H9 (cell line): ENCODE data around the gene POFUT2. TPM values are rescaled to one million over a fixed set of nuclear protein-coding genes. Genes with fewer than 3 reads are reported as not detected.

Source experiments
- DNase-seq: peaks from one replicate; pipeline ENCODE4 v3.0.0-alpha.2; 2017
- H2AFZ ChIP-seq: one replicate; pipeline ENCODE4 v1.6.1; 2013; ENCODE audit warnings: mild to moderate bottlenecking, low read length, control low read depth, moderate library complexity
- H2AK5ac ChIP-seq: 2 replicates; pipeline ENCODE4 v1.6.1; 2013; ENCODE audit warnings: low read length, control low read depth, mixed read lengths; ENCODE audit not compliant: insufficient read length
- H2BK120ac ChIP-seq: one replicate; pipeline ENCODE4 v1.6.1; 2013; ENCODE audit warnings: low read depth, mild to moderate bottlenecking, low read length, control low read depth, inconsistent platforms; ENCODE audit not compliant: poor library complexity, severe bottlenecking
- H2BK12ac ChIP-seq: 2 replicates; pipeline ENCODE4 v1.6.1; 2013; ENCODE audit warnings: low read length, control low read depth, mixed read lengths, low read depth; ENCODE audit not compliant: insufficient read length
- H2BK15ac ChIP-seq: 2 replicates; pipeline ENCODE4 v1.6.1; 2013; ENCODE audit warnings: low read depth, low read length, control low read depth
- H2BK20ac ChIP-seq: one replicate; pipeline ENCODE4 v1.6.1; 2013; ENCODE audit warnings: low read depth, mild to moderate bottlenecking, low read length, control low read depth, inconsistent platforms; ENCODE audit not compliant: poor library complexity, severe bottlenecking
- H2BK5ac ChIP-seq: 2 replicates; pipeline ENCODE4 v1.6.1; 2013; ENCODE audit warnings: low read length, control low read depth, mixed read lengths; ENCODE audit not compliant: insufficient read length
- H3K14ac ChIP-seq: 2 replicates; pipeline ENCODE4 v1.6.1; 2013; ENCODE audit warnings: low read length, control low read depth; ENCODE audit not compliant: insufficient read depth
- H3K18ac ChIP-seq: 2 replicates; pipeline ENCODE4 v1.6.1; 2013; ENCODE audit warnings: low read depth, mild to moderate bottlenecking, mixed read lengths, low read length, control low read depth; ENCODE audit not compliant: insufficient read length
- H3K23ac ChIP-seq: 2 replicates; pipeline ENCODE4 v1.6.1; 2013; ENCODE audit warnings: low read length, control low read depth, mixed read lengths, low read depth; ENCODE audit not compliant: insufficient read length
- H3K23me2 ChIP-seq: 2 replicates; pipeline ENCODE4 v1.6.1; 2013; ENCODE audit warnings: low read depth, mild to moderate bottlenecking, mixed read lengths, low read length, control low read depth; ENCODE audit not compliant: insufficient read length, poor library complexity, severe bottlenecking
- H3K27ac ChIP-seq: 2 replicates; pipeline ENCODE4 v1.5.1; 2013; ENCODE audit warnings: low read length, control low read depth, mixed read lengths, low read depth; ENCODE audit not compliant: insufficient read length
- H3K27me3 ChIP-seq: 2 replicates; pipeline ENCODE4 v1.6.1; 2013; ENCODE audit warnings: low read length, control low read depth, inconsistent platforms; ENCODE audit not compliant: insufficient read depth
- H3K4ac ChIP-seq: 2 replicates; pipeline ENCODE4 v1.6.1; 2013; ENCODE audit warnings: low read depth, mild to moderate bottlenecking, control low read depth, inconsistent platforms, low read length, moderate library complexity
- H3K4me1 ChIP-seq: 2 replicates; pipeline ENCODE4 v1.6.1; 2013; ENCODE audit warnings: low read length, control low read depth, inconsistent platforms; ENCODE audit not compliant: insufficient read depth
- H3K4me2 ChIP-seq: 2 replicates; pipeline ENCODE4 v1.6.1; 2013; ENCODE audit warnings: low read length, control low read depth, mixed read lengths; ENCODE audit not compliant: insufficient read length, insufficient read depth
- H3K56ac ChIP-seq: 2 replicates; pipeline ENCODE4 v1.6.1; 2013; ENCODE audit warnings: low read depth, mild to moderate bottlenecking, mixed read lengths, low read length, control low read depth; ENCODE audit not compliant: insufficient read length
- H3K79me1 ChIP-seq: 2 replicates; pipeline ENCODE4 v1.6.1; 2013; ENCODE audit warnings: low read depth, mild to moderate bottlenecking, moderate library complexity, low read length, control low read depth, inconsistent platforms; ENCODE audit not compliant: insufficient read depth, poor library complexity, severe bottlenecking
- H3K79me2 ChIP-seq: 2 replicates; pipeline ENCODE4 v1.6.1; 2013; ENCODE audit warnings: low read length, control low read depth, inconsistent platforms; ENCODE audit not compliant: insufficient read depth
- H3K9ac ChIP-seq: 2 replicates; pipeline ENCODE4 v1.6.1; 2013; ENCODE audit warnings: low read length, control low read depth, mixed read lengths; ENCODE audit not compliant: insufficient read length; ENCODE audit errors: extremely low read depth
- H3K9me3 ChIP-seq: one replicate; pipeline ENCODE4 v1.6.1; 2013; ENCODE audit warnings: low read depth, low read length, inconsistent platforms; ENCODE audit not compliant: control insufficient read depth
- H3T11ph ChIP-seq: one replicate; pipeline ENCODE4 v1.6.1; 2013; ENCODE audit warnings: mild to moderate bottlenecking, low read length, control low read depth, inconsistent platforms
- H4K20me1 ChIP-seq: one replicate; pipeline ENCODE4 v1.6.1; 2013; ENCODE audit not compliant: control insufficient read depth, insufficient read length, insufficient read depth
- H4K5ac ChIP-seq: 2 replicates; pipeline ENCODE4 v1.6.1; 2013; ENCODE audit warnings: low read depth, mild to moderate bottlenecking, mixed read lengths, low read length, control low read depth; ENCODE audit not compliant: insufficient read length
- H4K8ac ChIP-seq: replicated peaks from 2 replicates; pipeline ENCODE4 v1.6.1; 2013; ENCODE audit warnings: low read length, control low read depth, mixed read lengths, low read depth; ENCODE audit not compliant: insufficient read length
- H4K91ac ChIP-seq: 2 replicates; pipeline ENCODE4 v1.6.1; 2013; ENCODE audit warnings: low read depth, mild to moderate bottlenecking, moderate library complexity, mixed read lengths, low read length, control low read depth; ENCODE audit not compliant: insufficient read length
- H3K27ac Mint-ChIP-seq, 3 experiments: 2 replicates in 2 of 3; 3 replicates in 1 of 3; pipeline ENCODE4 v1.8.0; 2020 to 2021; ENCODE audit warnings: mixed read lengths in 3 of 3, mild to moderate bottlenecking in 1 of 3, moderate library complexity in 1 of 3
- H3K27me3 Mint-ChIP-seq: 2 replicates; pipeline ENCODE4 v1.8.0; 2021; ENCODE audit warnings: low read depth, mild to moderate bottlenecking, moderate library complexity, mixed read lengths
- H3K36me3 Mint-ChIP-seq, 3 experiments: 2 replicates in 2 of 3; 3 replicates in 1 of 3; pipeline ENCODE4 v1.8.0; 2020 to 2021; ENCODE audit warnings: low read depth in 3 of 3, mixed read lengths in 3 of 3; ENCODE audit not compliant: insufficient read depth in 1 of 3
- H3K4me1 Mint-ChIP-seq, 2 experiments: 2 replicates each; pipeline ENCODE4 v1.8.0; 2020; ENCODE audit warnings: mixed read lengths in 2 of 2
- H3K4me3 Mint-ChIP-seq, 2 experiments: 2 replicates in 1 of 2; 3 replicates in 1 of 2; pipeline ENCODE4 v1.8.0; 2020 to 2021; ENCODE audit warnings: mild to moderate bottlenecking in 2 of 2, mixed read lengths in 2 of 2, moderate library complexity in 1 of 2
- H3K9me3 Mint-ChIP-seq, 2 experiments: 2 replicates in 1 of 2; 3 replicates in 1 of 2; pipeline ENCODE4 v1.8.0; 2020; ENCODE audit warnings: mild to moderate bottlenecking in 2 of 2, mixed read lengths in 2 of 2, moderate library complexity in 1 of 2
- CTCF ChIP-seq: fragments of 200-600 bp; sonication (generic); conservative IDR thresholded peaks from 3 replicates; pipeline ENCODE4 v1.8.0; 2021; ENCODE audit warnings: antibody characterized with exemption, mild to moderate bottlenecking
- WGBS: extraction: QIAGEN DNeasy Blood & Tissue Kit; methylation state at CpG from one replicate; pipeline ENCODE4 v1.1.7; 2013; ENCODE audit warnings: missing lambda C conversion rate, low lambda C conversion rate, mixed read lengths; ENCODE audit not compliant: insufficient read length; ENCODE audit errors: extremely low coverage; 5-methylcytosine and 5-hydroxymethylcytosine counted together
- total RNA-seq: library from RNA; stranded (reverse); gene quantifications from 2 replicates; pipeline ENCODE4 v1.2.1, GENCODE V29; 2021

Gene POFUT2
- total RNA-seq, 1 experiment from 2014 or later = 34.8 TPM

GRCh38 chr21:45223236-45224185, 64.2 kb downstream of the POFUT2 start:
- H2AK5ac ChIP-seq = no peak overlapping the region
- peaks cover 3% of the 10 kb centered on the region; the same call in 1 of the 2 replicates for H3K4me1 ChIP-seq
- H3K9ac ChIP-seq = no peak overlapping the region
- no peak overlapping the region; the same call in 1 of the 2 replicates for H3K14ac ChIP-seq
- no peak overlapping the region for H3K18ac ChIP-seq
- H3K23ac ChIP-seq = no peak overlapping the region
- no peaks in the 10 kb centered on the region for H3K27me3 Mint-ChIP-seq
- no peak overlapping the region for H4K5ac ChIP-seq
- H3K9me3 ChIP-seq = no peaks in the 10 kb centered on the region
- peaks cover 11 to 13% of the 10 kb centered on the region in 2 experiments; a peak in 3 of 4 replicates for H3K4me1 Mint-ChIP-seq
- DNase-seq = no peak
- H3K79me1 ChIP-seq = no peaks in the 10 kb centered on the region
- no peak overlapping the region for H2BK120ac ChIP-seq
- no peak overlapping the region for H2BK20ac ChIP-seq
- no peaks in the 10 kb centered on the region; a peak in 2 of 5 replicates for H3K9me3 Mint-ChIP-seq
- no peak overlapping the region for H3K27ac ChIP-seq
- TF ChIP-seq CTCF = no peak
- H3K27ac Mint-ChIP-seq = 0 out of 7 replicates have a peak overlapping the region, but pooled peaks of 1 of the 3 experiments have one; percentile 63
- H3K79me2 ChIP-seq = no peaks in the 10 kb centered on the region
- no peak overlapping the region for H2BK5ac ChIP-seq
- no peak overlapping the region for H3K4ac ChIP-seq
- no peak overlapping the region for H2AFZ ChIP-seq
- no peak overlapping the region for H3K56ac ChIP-seq
- no peak overlapping the region for H3K4me2 ChIP-seq
- no peak overlapping the region for H3K4me3 Mint-ChIP-seq
- no peaks in the 10 kb centered on the region for H4K20me1 ChIP-seq
- H3K27me3 ChIP-seq = no peaks in the 10 kb centered on the region
- H2BK12ac ChIP-seq = no peak overlapping the region
- no CpG with 5 or more reads among the region's 36 CpGs for WGBS
- H4K91ac ChIP-seq = no peak overlapping the region
- H3T11ph ChIP-seq = no peak overlapping the region
- no peaks in the 10 kb centered on the region for H3K23me2 ChIP-seq
- H3K36me3 Mint-ChIP-seq = peaks cover 0 to 2% (median 0%) of the 10 kb centered on the region in 3 experiments; a peak in 3 of 7 replicates
- H2BK15ac ChIP-seq = no peak overlapping the region
- no peak overlapping the region for H4K8ac ChIP-seq
